Measurements from ENCODE around the gene PTPRK.

The PTPRK gene

DNA sequence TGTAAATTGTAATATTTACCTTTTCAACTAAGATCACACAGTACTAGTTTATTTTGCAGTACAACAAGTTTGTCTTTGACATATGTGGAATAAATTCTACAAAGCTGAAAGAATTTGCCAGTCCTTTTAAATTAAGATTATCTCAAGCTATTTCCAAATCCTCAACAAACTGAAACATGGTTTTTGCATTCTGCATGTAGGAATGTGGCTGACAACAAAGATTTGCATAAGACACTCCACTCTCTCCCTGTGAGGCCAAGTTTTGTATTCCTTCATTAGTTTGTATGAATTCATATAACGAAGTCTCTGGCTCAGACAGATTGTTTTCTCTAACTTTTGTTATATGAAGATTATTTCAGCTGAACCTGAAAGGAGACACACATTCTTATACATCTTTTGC is 495.4 kb downstream of the PTPRK start:
- H3K79me2 ChIP-seq (ENCODE audit: low read length), result no peaks in the 10 kb centered on the region
- no peak overlapping the region for H3K4me3 ChIP-seq (ENCODE audit: low read length)
- H3K36me3 ChIP-seq (replicated peaks; ENCODE audit: low read depth, low read length), result no peaks in the 10 kb centered on the region
- H3K27ac ChIP-seq (ENCODE audit: low read length), result no peak overlapping the region
- no peaks in the 10 kb centered on the region for H4K20me1 ChIP-seq (ENCODE audit: insufficient read depth, low read length)
- H3K27me3 ChIP-seq (ENCODE audit: low read depth, low read length), result no peaks in the 10 kb centered on the region
- no peak overlapping the region for H3K4me2 ChIP-seq (ENCODE audit: low read length)
- no peak overlapping the region for H2AFZ ChIP-seq (ENCODE audit: low read depth, low read length)
- no peaks in the 10 kb centered on the region for H3K9me3 ChIP-seq (ENCODE audit: insufficient read depth, low read length)
- no peak overlapping the region for H3K9ac ChIP-seq (ENCODE audit: low read length)
- no peaks in the 10 kb centered on the region for H3K4me1 ChIP-seq (ENCODE audit: low read length)
- TF ChIP-seq EZH2phosphoT487 (IDR thresholded peaks at IDR 0.05; ENCODE audit: low read depth), result no peak
- TF ChIP-seq, protein P1, sequence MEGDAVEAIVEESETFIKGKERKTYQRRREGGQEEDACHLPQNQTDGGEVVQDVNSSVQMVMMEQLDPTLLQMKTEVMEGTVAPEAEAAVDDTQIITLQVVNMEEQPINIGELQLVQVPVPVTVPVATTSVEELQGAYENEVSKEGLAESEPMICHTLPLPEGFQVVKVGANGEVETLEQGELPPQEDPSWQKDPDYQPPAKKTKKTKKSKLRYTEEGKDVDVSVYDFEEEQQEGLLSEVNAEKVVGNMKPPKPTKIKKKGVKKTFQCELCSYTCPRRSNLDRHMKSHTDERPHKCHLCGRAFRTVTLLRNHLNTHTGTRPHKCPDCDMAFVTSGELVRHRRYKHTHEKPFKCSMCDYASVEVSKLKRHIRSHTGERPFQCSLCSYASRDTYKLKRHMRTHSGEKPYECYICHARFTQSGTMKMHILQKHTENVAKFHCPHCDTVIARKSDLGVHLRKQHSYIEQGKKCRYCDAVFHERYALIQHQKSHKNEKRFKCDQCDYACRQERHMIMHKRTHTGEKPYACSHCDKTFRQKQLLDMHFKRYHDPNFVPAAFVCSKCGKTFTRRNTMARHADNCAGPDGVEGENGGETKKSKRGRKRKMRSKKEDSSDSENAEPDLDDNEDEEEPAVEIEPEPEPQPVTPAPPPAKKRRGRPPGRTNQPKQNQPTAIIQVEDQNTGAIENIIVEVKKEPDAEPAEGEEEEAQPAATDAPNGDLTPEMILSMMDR (IDR thresholded peaks at IDR 0.05; ENCODE audit: low read depth, low read length), result no peak

DNA sequence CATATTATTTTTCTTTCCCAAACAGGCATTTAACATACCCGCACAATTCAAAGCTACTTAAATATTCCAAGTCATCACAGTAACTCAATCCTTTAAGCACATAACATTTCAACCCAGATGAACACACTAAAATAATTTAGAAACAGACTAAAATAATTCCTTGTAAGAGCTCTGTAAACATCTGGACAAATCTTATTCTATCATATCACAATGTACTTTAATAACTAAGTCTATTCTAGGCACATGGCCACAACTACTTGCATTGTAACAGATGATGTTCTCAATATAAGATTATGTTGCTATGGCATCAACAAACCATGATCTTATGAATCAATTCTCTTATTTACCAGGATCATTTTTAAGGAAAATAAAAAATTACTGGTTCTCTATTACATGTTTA is 496.4 kb downstream of the PTPRK start:
- Histone ChIP-seq H2AFZ (ENCODE audit: low read depth, low read length) (no peak overlapping the region), H3K36me3 (replicated peaks; ENCODE audit: low read depth, low read length) (no peaks in the 10 kb centered on the region), H3K9me3 (ENCODE audit: insufficient read depth, low read length) (no peaks in the 10 kb centered on the region), H3K4me3 (ENCODE audit: low read length) (no peak overlapping the region), H4K20me1 (ENCODE audit: insufficient read depth, low read length) (no peaks in the 10 kb centered on the region), H3K4me1 (ENCODE audit: low read length) (no peaks in the 10 kb centered on the region), H3K27me3 (ENCODE audit: low read depth, low read length) (no peaks in the 10 kb centered on the region), H3K27ac (ENCODE audit: low read length) (no peak overlapping the region), H3K4me2 (ENCODE audit: low read length) (no peak overlapping the region), H3K9ac (ENCODE audit: low read length) (no peak overlapping the region), H3K79me2 (ENCODE audit: low read length) (no peaks in the 10 kb centered on the region)
- TF ChIP-seq, protein P1 (IDR thresholded peaks at IDR 0.05; ENCODE audit: low read depth, low read length), result no peak
- no peak for TF ChIP-seq EZH2phosphoT487 (IDR thresholded peaks at IDR 0.05; ENCODE audit: low read depth)

DNA sequence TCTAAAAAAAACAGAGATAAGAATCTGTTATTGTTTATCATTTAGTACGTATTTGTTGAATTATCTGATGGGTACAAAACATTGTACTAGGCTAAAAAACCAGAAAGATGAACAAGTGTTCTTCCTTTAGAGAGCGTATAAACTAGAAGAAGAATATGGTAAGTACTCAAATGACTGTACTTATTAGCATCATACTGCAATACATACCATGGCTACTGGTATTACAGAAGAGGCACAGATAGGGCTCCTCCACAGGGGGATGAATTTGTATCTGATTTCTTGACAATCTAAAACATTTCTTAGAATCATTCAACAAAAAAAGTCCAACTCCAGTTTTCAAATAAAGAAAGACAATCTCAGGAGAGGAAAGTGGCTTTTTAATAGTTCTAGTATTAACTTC is 501.6 kb downstream of the PTPRK start:
- Histone ChIP-seq H3K4me3 (ENCODE audit: low read length) (no peak overlapping the region), H4K20me1 (ENCODE audit: insufficient read depth, low read length) (no peaks in the 10 kb centered on the region), H3K36me3 (replicated peaks; ENCODE audit: low read depth, low read length) (no peaks in the 10 kb centered on the region), H3K4me1 (ENCODE audit: low read length) (no peaks in the 10 kb centered on the region), H2AFZ (ENCODE audit: low read depth, low read length) (no peak overlapping the region), H3K27ac (ENCODE audit: low read length) (no peak overlapping the region), H3K9me3 (ENCODE audit: insufficient read depth, low read length) (no peaks in the 10 kb centered on the region), H3K27me3 (ENCODE audit: low read depth, low read length) (no peaks in the 10 kb centered on the region), H3K9ac (ENCODE audit: low read length) (no peak overlapping the region), H3K4me2 (ENCODE audit: low read length) (no peak overlapping the region), H3K79me2 (ENCODE audit: low read length) (no peaks in the 10 kb centered on the region)
- no peak for TF ChIP-seq EZH2phosphoT487 (IDR thresholded peaks at IDR 0.05; ENCODE audit: low read depth)
- TF ChIP-seq, protein P1 (IDR thresholded peaks at IDR 0.05; ENCODE audit: low read depth, low read length), result no peak

DNA sequence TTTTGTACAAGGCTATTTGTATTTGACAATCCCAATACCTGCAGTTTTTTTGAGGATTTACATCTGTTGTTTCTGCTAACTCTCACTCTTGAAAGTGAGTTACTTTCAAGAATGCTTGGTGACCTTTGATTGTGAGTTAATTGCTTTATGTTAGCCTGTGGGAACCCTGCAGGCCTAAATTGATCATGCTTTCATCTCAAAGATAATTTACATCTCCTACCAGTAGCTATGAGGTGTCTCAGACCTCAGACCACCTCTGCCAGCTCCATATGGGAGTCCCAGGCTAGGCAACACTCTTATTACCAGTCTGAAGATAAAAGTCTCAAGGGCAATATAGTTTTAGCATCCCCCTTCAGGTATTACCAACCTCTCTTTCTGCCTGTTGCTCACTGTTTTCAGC is 503.1 kb downstream of the PTPRK start:
- Histone ChIP-seq H3K36me3 (replicated peaks; ENCODE audit: low read depth, low read length) (no peaks in the 10 kb centered on the region), H4K20me1 (ENCODE audit: insufficient read depth, low read length) (no peaks in the 10 kb centered on the region), H3K27ac (ENCODE audit: low read length) (no peak overlapping the region), H3K9ac (ENCODE audit: low read length) (no peak overlapping the region), H2AFZ (ENCODE audit: low read depth, low read length) (no peak overlapping the region), H3K9me3 (ENCODE audit: insufficient read depth, low read length) (no peaks in the 10 kb centered on the region), H3K4me3 (ENCODE audit: low read length) (no peak overlapping the region), H3K4me1 (ENCODE audit: low read length) (no peaks in the 10 kb centered on the region), H3K4me2 (ENCODE audit: low read length) (no peak overlapping the region), H3K27me3 (ENCODE audit: low read depth, low read length) (no peaks in the 10 kb centered on the region), H3K79me2 (ENCODE audit: low read length) (no peaks in the 10 kb centered on the region)
- TF ChIP-seq EZH2phosphoT487 (IDR thresholded peaks at IDR 0.05; ENCODE audit: low read depth), result no peak
- TF ChIP-seq, protein P1 (IDR thresholded peaks at IDR 0.05; ENCODE audit: low read depth, low read length), result no peak

All from OCI-LY3 (cell line).